GM19351 (cell line): ENCODE results near the gene IQSEC1.

Source experiments
- ATAC-seq: cut with Tn5 transposase; IDR thresholded peaks from one replicate; pipeline ENCODE4 v1.9.1; 2021; ENCODE audit warnings: mild to moderate bottlenecking, moderate library complexity; ENCODE audit not compliant: unreplicated experiment

The IQSEC1 gene

GRCh38 chr3:13017361-13018042 lies 55.7 kb downstream of the IQSEC1 start:
- no peak for ATAC-seq

- no peak for ATAC-seq
Observed at GRCh38 chr3:13016721-13017255, 56.4 kb downstream of the IQSEC1 start.

GRCh38 chr3:13016083-13016720 lies 57.0 kb downstream of the IQSEC1 start:
- peak; percentile 31 for ATAC-seq

GRCh38 chr3:13015286-13016082 lies 57.7 kb downstream of the IQSEC1 start:
- no peak for ATAC-seq

GRCh38 chr3:13014755-13015285 lies 58.4 kb downstream of the IQSEC1 start:
- no peak for ATAC-seq

GRCh38 chr3:13013994-13014754 lies 59.1 kb downstream of the IQSEC1 start:
- ATAC-seq, result no peak

- no peak for ATAC-seq
Observed at GRCh38 chr3:13013566-13013965, 59.7 kb downstream of the IQSEC1 start.

GRCh38 chr3:13013151-13013561 lies 60.1 kb downstream of the IQSEC1 start:
- no peak for ATAC-seq

- ATAC-seq, result peak; percentile 36
Observed at GRCh38 chr3:13012221-13012691, 61.0 kb downstream of the IQSEC1 start.

GRCh38 chr3:13011573-13012220 lies 61.5 kb downstream of the IQSEC1 start:
- ATAC-seq, result peak; percentile 58

GRCh38 chr3:13010780-13011572 lies 62.3 kb downstream of the IQSEC1 start:
- ATAC-seq, result no peak

GRCh38 chr3:13009946-13010315 lies 63.3 kb downstream of the IQSEC1 start:
- ATAC-seq, result no peak

GRCh38 chr3:13009132-13009945 lies 63.9 kb downstream of the IQSEC1 start:
- ATAC-seq, result peak; percentile 21

- ATAC-seq, result no peak
Observed at GRCh38 chr3:13008155-13008995, 64.9 kb downstream of the IQSEC1 start.

- ATAC-seq, result no peak
Observed at GRCh38 chr3:13007251-13007941, 65.8 kb downstream of the IQSEC1 start.

GRCh38 chr3:13006216-13006990 lies 66.8 kb downstream of the IQSEC1 start:
- no peak for ATAC-seq
